ENCODE data around the gene OR2T11.

DNA sequence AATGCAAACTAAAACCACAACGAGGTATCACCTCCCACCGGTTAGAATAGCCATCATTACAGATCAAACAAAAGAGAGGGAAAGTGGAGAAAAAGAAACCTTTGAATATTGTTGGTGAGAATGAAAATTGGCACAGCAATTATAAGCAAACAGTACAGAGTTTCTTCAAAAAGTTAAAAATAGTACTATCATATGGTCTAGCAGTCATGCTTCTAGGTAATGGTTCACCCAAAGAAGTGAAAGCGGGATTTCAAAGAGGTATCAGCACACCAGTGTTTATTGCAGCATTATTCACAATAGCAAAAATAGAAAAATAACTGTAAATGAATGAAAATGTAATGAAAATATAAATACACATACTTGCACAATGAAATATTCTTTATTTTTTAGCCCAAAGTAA, 45.6 kb downstream of the OR2T11 start:
- TF ChIP-seq, protein P1, sequence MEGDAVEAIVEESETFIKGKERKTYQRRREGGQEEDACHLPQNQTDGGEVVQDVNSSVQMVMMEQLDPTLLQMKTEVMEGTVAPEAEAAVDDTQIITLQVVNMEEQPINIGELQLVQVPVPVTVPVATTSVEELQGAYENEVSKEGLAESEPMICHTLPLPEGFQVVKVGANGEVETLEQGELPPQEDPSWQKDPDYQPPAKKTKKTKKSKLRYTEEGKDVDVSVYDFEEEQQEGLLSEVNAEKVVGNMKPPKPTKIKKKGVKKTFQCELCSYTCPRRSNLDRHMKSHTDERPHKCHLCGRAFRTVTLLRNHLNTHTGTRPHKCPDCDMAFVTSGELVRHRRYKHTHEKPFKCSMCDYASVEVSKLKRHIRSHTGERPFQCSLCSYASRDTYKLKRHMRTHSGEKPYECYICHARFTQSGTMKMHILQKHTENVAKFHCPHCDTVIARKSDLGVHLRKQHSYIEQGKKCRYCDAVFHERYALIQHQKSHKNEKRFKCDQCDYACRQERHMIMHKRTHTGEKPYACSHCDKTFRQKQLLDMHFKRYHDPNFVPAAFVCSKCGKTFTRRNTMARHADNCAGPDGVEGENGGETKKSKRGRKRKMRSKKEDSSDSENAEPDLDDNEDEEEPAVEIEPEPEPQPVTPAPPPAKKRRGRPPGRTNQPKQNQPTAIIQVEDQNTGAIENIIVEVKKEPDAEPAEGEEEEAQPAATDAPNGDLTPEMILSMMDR (CRISPR knock-in tag; IDR thresholded peaks at IDR 0.05), result no peak
- TF ChIP-seq HHEX (CRISPR knock-in tag; IDR thresholded peaks at IDR 0.05), result no peak
- TF ChIP-seq MEIS1 (CRISPR knock-in tag; IDR thresholded peaks at IDR 0.05; ENCODE audit: borderline replicate concordance), result no peak
- no peak for TF ChIP-seq MAZ (IDR thresholded peaks at IDR 0.05; ENCODE audit: borderline replicate concordance, low read depth, low read length)
- no peak for TF ChIP-seq MAZ (CRISPR knock-in tag; IDR thresholded peaks at IDR 0.05; ENCODE audit: low read depth)
- no peak for TF ChIP-seq PHB2 (IDR thresholded peaks at IDR 0.05; ENCODE audit: partially characterized antibody)
